AG04450 (cell line): ENCODE data around the gene CDIP1. TPM values are rescaled to one million over a fixed set of nuclear protein-coding genes. Genes with fewer than 3 reads are reported as not detected.

Source experiments
- CTCF ChIA-PET: fragments of 300-600, 350-600 bp; formaldehyde crosslinking; extraction: SDS; loops from one replicate; lab custom pipeline; 2022; ENCODE audit warnings: antibody characterized with exemption, inconsistent platforms; lab: Charles Lee
- POLR2A ChIA-PET: fragments of 350-600 bp; formaldehyde crosslinking; extraction: SDS; loops from one replicate; lab custom pipeline; 2021; ENCODE audit warnings: antibody characterized with exemption, inconsistent platforms; lab: Yijun Ruan, JAX
- DNase-seq: peaks from one replicate; pipeline ENCODE4 v3.0.0-alpha.2; 2011; ENCODE audit warnings: low read depth, low spot score
- H3K27ac ChIP-seq: one replicate; pipeline ENCODE4 v1.5.1; 2012; ENCODE audit warnings: low read depth, low read length, control low read depth
- H3K27me3 ChIP-seq: one replicate; pipeline ENCODE4 v1.6.0; 2012; ENCODE audit warnings: low read length; ENCODE audit not compliant: control insufficient read depth, insufficient read depth
- H3K4me3 ChIP-seq: 2 replicates; pipeline ENCODE4 v1.5.1; 2011; ENCODE audit warnings: mild to moderate bottlenecking, low read depth, low read length, control low read depth
- H3K9me3 ChIP-seq: 2 replicates; pipeline ENCODE4 v1.5.1; 2012; ENCODE audit warnings: low read length; ENCODE audit not compliant: control insufficient read depth, insufficient read depth
- CTCF ChIP-seq: IDR thresholded peaks from 2 replicates; pipeline ENCODE4 v1.5.1; 2011; ENCODE audit warnings: low read depth, low read length, control low read depth, inconsistent platforms
- polyA plus RNA-seq: library from polyadenylated mRNA; depleted of rRNA; stranded (reverse); fragments of >200 nt; gene quantifications from 2 replicates; pipeline ENCODE4 v1.2.3, GENCODE V29; 2011

CDIP1 gene
- polyA plus RNA-seq, 1 experiment = 12.2 TPM

- Histone ChIP-seq H3K27me3 (no peaks in the 10 kb centered on the region), H3K27ac (no peak overlapping the region), H3K4me3 (no peak overlapping the region), H3K9me3 (no peaks in the 10 kb centered on the region)
- CTCF ChIA-PET = interaction anchor here (1.0 to 1.9 kb wide), 3 partner anchors 14 to 30 kb away, joined by 3 to 4 read pairs (median 4); no protein-coding TSS in a partner anchor
- TF ChIP-seq CTCF = no peak
- POLR2A ChIA-PET = no interaction called here
- DNase-seq = no peak
These were observed 6.8 kb downstream of the CDIP1 start for GRCh38 chr16:4531811-4532210.

GRCh38 chr16:4529085-4530060 is 9.2 kb downstream of the CDIP1 start:
- Histone ChIP-seq H3K9me3 (no peaks in the 10 kb centered on the region), H3K4me3 (no peak overlapping the region), H3K27me3 (no peaks in the 10 kb centered on the region), H3K27ac (peak overlapping the region; percentile 81)
- TF ChIP-seq CTCF = 0 out of 2 replicates have a peak, but pooled peaks have one; percentile 5
- peak; percentile 49 for DNase-seq
- ChIA-PET CTCF (interaction anchor here (0.6 to 2.0 kb wide), 2 partner anchors 11 to 52 kb away, joined by 5 to 6 read pairs; no protein-coding TSS in a partner anchor), POLR2A (interaction anchor here (0.7 kb wide), 1 partner anchor 28 kb away, joined by 3 read pairs; no protein-coding TSS in a partner anchor)

- no peaks in the 10 kb centered on the region; the same call in 1 of the 2 replicates for H3K9me3 ChIP-seq
- CTCF ChIA-PET = interaction anchor here (0.6 to 1.8 kb wide), 3 partner anchors 16 to 60 kb away, joined by 3 to 5 read pairs (median 3); no protein-coding TSS in a partner anchor
- no peak overlapping the region for H3K4me3 ChIP-seq
- no peak overlapping the region for H3K27ac ChIP-seq
- no peaks in the 10 kb centered on the region for H3K27me3 ChIP-seq
- no peak for DNase-seq
- no peak for TF ChIP-seq CTCF
- POLR2A ChIA-PET = no interaction called here
These were observed 12.8 kb downstream of the CDIP1 start for GRCh38 chr16:4525634-4526277.

GRCh38 chr16:4525069-4525468 is 13.5 kb downstream of the CDIP1 start:
- H3K9me3 ChIP-seq = no peaks in the 10 kb centered on the region; the same call in 1 of the 2 replicates
- ChIA-PET CTCF (interaction anchor here (0.9 to 1.8 kb wide), 2 partner anchors 15 to 23 kb away, joined by 3 to 5 read pairs; no protein-coding TSS in a partner anchor), POLR2A (no interaction called here)
- H3K27ac ChIP-seq = no peak overlapping the region
- no peak for TF ChIP-seq CTCF
- DNase-seq = no peak
- no peak overlapping the region for H3K4me3 ChIP-seq
- no peaks in the 10 kb centered on the region for H3K27me3 ChIP-seq
